ENCODE results near the gene ISCA2. TPM values are rescaled to one million over a fixed set of nuclear protein-coding genes. Genes with fewer than 3 reads are reported as not detected.

The ISCA2 gene
- total and polyA plus RNA-seq, 2 donors, result 34.1 to 35.3 TPM

- Histone ChIP-seq H3K36me3 (ENCODE audit: control insufficient read depth in 2 of 2, insufficient read depth in 2 of 2, low read length in 1 of 2) (no peaks in the 10 kb centered on the region), H3K4me1 (ENCODE audit: control insufficient read depth in 2 of 2, insufficient read depth in 2 of 2, low read length in 2 of 2) (no peaks in the 10 kb centered on the region), H3K27me3 (ENCODE audit: control insufficient read depth in 2 of 2, insufficient read depth in 1 of 2, low read length in 1 of 2) (no peaks in the 10 kb centered on the region), H3K27ac (ENCODE audit: low read depth in 1 of 2, low read length in 1 of 2) (no peak overlapping the region), H3K9me3 (ENCODE audit: control insufficient read depth in 2 of 2, insufficient read depth in 1 of 2, low read length in 1 of 2) (no peaks in the 10 kb centered on the region), H3K4me3 (ENCODE audit: low read length in 2 of 2) (no peak overlapping the region)
- no peak for DNase-seq (ENCODE audit: low read depth in 6 of 9, low spot score in 9 of 9)
- WGBS, result 96% methylated on average over 11 of the region's 11 CpGs
These were observed 45.1 kb downstream of the ISCA2 start for GRCh38 chr14:74538411-74539391.

DNA sequence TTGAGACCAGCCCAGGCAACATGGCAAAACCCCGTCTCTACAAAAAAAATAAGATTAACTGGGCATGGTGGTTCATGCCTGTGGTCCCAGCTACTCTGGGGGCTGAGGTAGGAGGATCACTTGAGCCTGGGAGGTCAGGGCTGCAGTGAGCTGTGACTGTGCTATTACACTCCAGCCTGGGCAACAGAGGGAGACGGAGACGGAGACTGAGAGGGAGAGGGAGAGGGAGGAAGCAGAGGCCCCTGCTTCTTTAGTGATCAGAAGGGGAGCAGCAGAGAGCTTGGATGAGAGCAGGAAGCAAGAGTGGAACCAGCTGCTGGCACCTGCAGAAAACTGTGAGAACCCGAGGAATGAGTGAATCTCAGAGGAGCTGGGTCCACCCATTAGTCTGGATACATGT lies 45.9 kb downstream of the ISCA2 start:
- Histone ChIP-seq H3K4me1 (ENCODE audit: control insufficient read depth in 2 of 2, insufficient read depth in 2 of 2, low read length in 2 of 2) (no peaks in the 10 kb centered on the region), H3K4me3 (ENCODE audit: low read length in 2 of 2) (no peak overlapping the region), H3K36me3 (ENCODE audit: control insufficient read depth in 2 of 2, insufficient read depth in 2 of 2, low read length in 1 of 2) (no peaks in the 10 kb centered on the region), H3K27ac (ENCODE audit: low read depth in 1 of 2, low read length in 1 of 2) (no peak overlapping the region), H3K9me3 (ENCODE audit: control insufficient read depth in 2 of 2, insufficient read depth in 1 of 2, low read length in 1 of 2) (no peaks in the 10 kb centered on the region), H3K27me3 (ENCODE audit: control insufficient read depth in 2 of 2, insufficient read depth in 1 of 2, low read length in 1 of 2) (no peaks in the 10 kb centered on the region)
- WGBS, result 82% methylated on average over 4 of the region's 4 CpGs
- DNase-seq (ENCODE audit: low read depth in 6 of 9, low spot score in 9 of 9), result no peak

DNA sequence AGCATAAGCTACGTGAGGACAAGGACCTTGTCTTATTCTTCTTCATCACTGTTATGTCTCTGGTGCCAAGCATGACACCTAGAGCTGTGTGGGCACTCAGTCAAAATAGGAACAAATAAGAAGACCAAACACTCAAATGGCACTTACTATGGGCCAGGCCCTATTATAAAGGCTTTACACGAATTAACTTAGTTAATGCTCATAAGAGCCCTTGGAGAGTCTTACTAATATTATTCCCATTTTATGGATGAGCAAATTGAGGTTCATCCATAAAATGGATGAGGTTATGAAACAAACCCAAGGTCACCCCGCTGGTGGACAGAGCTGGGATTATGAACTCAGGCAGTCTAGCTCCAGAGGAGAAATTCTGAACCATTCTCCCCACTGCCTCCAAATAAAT lies 47.7 kb downstream of the ISCA2 start:
- no peak overlapping the region for H3K27ac ChIP-seq (ENCODE audit: low read depth in 1 of 2, low read length in 1 of 2)
- no peaks in the 10 kb centered on the region for H3K9me3 ChIP-seq (ENCODE audit: control insufficient read depth in 2 of 2, insufficient read depth in 1 of 2, low read length in 1 of 2)
- H3K4me1 ChIP-seq (ENCODE audit: control insufficient read depth in 2 of 2, insufficient read depth in 2 of 2, low read length in 2 of 2), result no peaks in the 10 kb centered on the region
- no peaks in the 10 kb centered on the region for H3K27me3 ChIP-seq (ENCODE audit: control insufficient read depth in 2 of 2, insufficient read depth in 1 of 2, low read length in 1 of 2)
- H3K4me3 ChIP-seq (ENCODE audit: low read length in 2 of 2), result no peak overlapping the region
- no peak for DNase-seq (ENCODE audit: low read depth in 6 of 9, low spot score in 9 of 9)
- 95% methylated on average over 3 of the region's 3 CpGs for WGBS
- no peaks in the 10 kb centered on the region for H3K36me3 ChIP-seq (ENCODE audit: control insufficient read depth in 2 of 2, insufficient read depth in 2 of 2, low read length in 1 of 2)

DNA sequence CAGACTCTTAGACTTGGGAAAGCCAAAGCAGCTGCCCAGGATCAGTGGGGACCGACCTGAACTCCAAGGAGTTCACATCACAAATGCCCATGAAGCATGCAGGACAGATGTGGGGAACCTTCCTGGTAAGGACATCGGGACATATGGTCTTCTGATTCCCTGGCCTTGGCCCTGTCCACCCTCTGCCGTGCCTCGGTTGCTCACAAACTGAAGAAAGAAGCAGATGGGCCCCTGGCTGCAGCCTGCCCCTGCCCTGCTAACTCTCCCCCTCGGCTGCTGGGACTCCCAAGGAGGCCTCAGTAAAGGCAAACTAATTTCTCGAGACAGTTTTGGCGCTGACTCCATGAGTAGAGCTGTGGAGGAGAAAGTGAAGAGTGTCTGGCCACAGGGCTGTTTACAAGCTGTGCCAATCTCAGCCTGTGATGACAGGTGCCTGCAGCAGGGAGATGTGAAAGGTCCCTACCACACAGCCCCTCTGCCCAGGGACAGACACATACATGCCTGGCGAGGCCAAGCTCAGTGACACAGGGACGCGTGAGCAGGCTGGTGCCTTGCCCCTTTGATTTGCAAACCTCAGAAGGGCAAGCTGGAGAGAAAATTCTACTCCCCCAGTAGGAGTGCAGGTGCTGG lies 48.6 kb downstream of the ISCA2 start:
- H3K36me3 ChIP-seq (ENCODE audit: control insufficient read depth in 2 of 2, insufficient read depth in 2 of 2, low read length in 1 of 2), result no peaks in the 10 kb centered on the region
- no peaks in the 10 kb centered on the region for H3K4me1 ChIP-seq (ENCODE audit: control insufficient read depth in 2 of 2, insufficient read depth in 2 of 2, low read length in 2 of 2)
- 94% methylated on average over 10 of the region's 10 CpGs for WGBS
- DNase-seq (ENCODE audit: low read depth in 6 of 9, low spot score in 9 of 9), result no peak
- H3K27ac ChIP-seq (ENCODE audit: low read depth in 1 of 2, low read length in 1 of 2), result no peak overlapping the region
- no peaks in the 10 kb centered on the region for H3K9me3 ChIP-seq (ENCODE audit: control insufficient read depth in 2 of 2, insufficient read depth in 1 of 2, low read length in 1 of 2)
- no peaks in the 10 kb centered on the region for H3K27me3 ChIP-seq (ENCODE audit: control insufficient read depth in 2 of 2, insufficient read depth in 1 of 2, low read length in 1 of 2)
- no peak overlapping the region for H3K4me3 ChIP-seq (ENCODE audit: low read length in 2 of 2)

GRCh38 chr14:74543771-74544438 lies 50.3 kb downstream of the ISCA2 start:
- Histone ChIP-seq H3K4me3 (ENCODE audit: low read length in 2 of 2) (no peak overlapping the region), H3K9me3 (ENCODE audit: control insufficient read depth in 2 of 2, insufficient read depth in 1 of 2, low read length in 1 of 2) (no peaks in the 10 kb centered on the region), H3K27me3 (ENCODE audit: control insufficient read depth in 2 of 2, insufficient read depth in 1 of 2, low read length in 1 of 2) (no peaks in the 10 kb centered on the region), H3K27ac (ENCODE audit: low read depth in 1 of 2, low read length in 1 of 2) (no peak overlapping the region), H3K4me1 (ENCODE audit: control insufficient read depth in 2 of 2, insufficient read depth in 2 of 2, low read length in 2 of 2) (no peaks in the 10 kb centered on the region), H3K36me3 (ENCODE audit: control insufficient read depth in 2 of 2, insufficient read depth in 2 of 2, low read length in 1 of 2) (no peaks in the 10 kb centered on the region)
- no peak for DNase-seq (ENCODE audit: low read depth in 6 of 9, low spot score in 9 of 9)
- 93% methylated on average over 5 of the region's 5 CpGs for WGBS

DNA sequence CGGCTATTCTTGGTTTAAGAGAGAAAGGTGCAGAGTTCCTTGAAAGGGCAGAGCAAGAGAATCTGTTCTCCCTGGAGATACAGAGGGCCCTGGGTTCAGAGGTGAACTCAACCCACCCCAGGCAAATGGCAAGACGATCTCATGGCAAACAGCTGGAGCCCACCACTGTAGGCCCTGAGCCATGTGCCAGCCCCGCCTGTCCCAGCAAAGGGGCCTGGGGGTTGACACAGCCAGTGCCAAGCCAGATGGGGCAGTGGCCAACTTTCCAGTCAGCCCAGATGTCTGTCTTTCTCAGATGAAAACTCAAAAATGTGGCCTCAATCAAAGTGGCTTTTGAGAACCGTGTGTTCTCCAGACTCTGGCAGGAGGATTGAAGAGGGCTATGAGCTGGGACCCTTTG lies 51.8 kb downstream of the ISCA2 start:
- WGBS, result 92% methylated on average over 4 of the region's 4 CpGs
- Histone ChIP-seq H3K27ac (ENCODE audit: low read depth in 1 of 2, low read length in 1 of 2) (no peak overlapping the region), H3K4me3 (ENCODE audit: low read length in 2 of 2) (no peak overlapping the region), H3K36me3 (ENCODE audit: control insufficient read depth in 2 of 2, insufficient read depth in 2 of 2, low read length in 1 of 2) (no peaks in the 10 kb centered on the region), H3K4me1 (ENCODE audit: control insufficient read depth in 2 of 2, insufficient read depth in 2 of 2, low read length in 2 of 2) (no peaks in the 10 kb centered on the region), H3K27me3 (ENCODE audit: control insufficient read depth in 2 of 2, insufficient read depth in 1 of 2, low read length in 1 of 2) (no peaks in the 10 kb centered on the region), H3K9me3 (ENCODE audit: control insufficient read depth in 2 of 2, insufficient read depth in 1 of 2, low read length in 1 of 2) (no peaks in the 10 kb centered on the region)
- DNase-seq (ENCODE audit: low read depth in 6 of 9, low spot score in 9 of 9), result no peak

- H3K36me3 ChIP-seq (ENCODE audit: control insufficient read depth in 2 of 2, insufficient read depth in 2 of 2, low read length in 1 of 2), result no peaks in the 10 kb centered on the region
- no peak overlapping the region for H3K27ac ChIP-seq (ENCODE audit: low read depth in 1 of 2, low read length in 1 of 2)
- H3K27me3 ChIP-seq (ENCODE audit: control insufficient read depth in 2 of 2, insufficient read depth in 1 of 2, low read length in 1 of 2), result no peaks in the 10 kb centered on the region
- H3K4me1 ChIP-seq (ENCODE audit: control insufficient read depth in 2 of 2, insufficient read depth in 2 of 2, low read length in 2 of 2), result no peaks in the 10 kb centered on the region
- 83% methylated on average over 11 of the region's 11 CpGs for WGBS
- H3K9me3 ChIP-seq (ENCODE audit: control insufficient read depth in 2 of 2, insufficient read depth in 1 of 2, low read length in 1 of 2), result no peaks in the 10 kb centered on the region
- no peak overlapping the region for H3K4me3 ChIP-seq (ENCODE audit: low read length in 2 of 2)
- DNase-seq (ENCODE audit: low read depth in 6 of 9, low spot score in 9 of 9), result no peak
These were observed 52.9 kb downstream of the ISCA2 start for GRCh38 chr14:74546416-74546815.
